HG02571 (cell line): ENCODE results near the gene MYH9.

Experiments
- ATAC-seq: cut with Tn5 transposase; IDR thresholded peaks from one replicate; pipeline ENCODE4 v1.9.1; 2021; ENCODE audit warnings: mild to moderate bottlenecking, moderate library complexity; ENCODE audit not compliant: unreplicated experiment

Gene MYH9

GRCh38 chr22:36351921-36352802 lies 35.6 kb downstream of the MYH9 start:
- ATAC-seq, result no peak

DNA sequence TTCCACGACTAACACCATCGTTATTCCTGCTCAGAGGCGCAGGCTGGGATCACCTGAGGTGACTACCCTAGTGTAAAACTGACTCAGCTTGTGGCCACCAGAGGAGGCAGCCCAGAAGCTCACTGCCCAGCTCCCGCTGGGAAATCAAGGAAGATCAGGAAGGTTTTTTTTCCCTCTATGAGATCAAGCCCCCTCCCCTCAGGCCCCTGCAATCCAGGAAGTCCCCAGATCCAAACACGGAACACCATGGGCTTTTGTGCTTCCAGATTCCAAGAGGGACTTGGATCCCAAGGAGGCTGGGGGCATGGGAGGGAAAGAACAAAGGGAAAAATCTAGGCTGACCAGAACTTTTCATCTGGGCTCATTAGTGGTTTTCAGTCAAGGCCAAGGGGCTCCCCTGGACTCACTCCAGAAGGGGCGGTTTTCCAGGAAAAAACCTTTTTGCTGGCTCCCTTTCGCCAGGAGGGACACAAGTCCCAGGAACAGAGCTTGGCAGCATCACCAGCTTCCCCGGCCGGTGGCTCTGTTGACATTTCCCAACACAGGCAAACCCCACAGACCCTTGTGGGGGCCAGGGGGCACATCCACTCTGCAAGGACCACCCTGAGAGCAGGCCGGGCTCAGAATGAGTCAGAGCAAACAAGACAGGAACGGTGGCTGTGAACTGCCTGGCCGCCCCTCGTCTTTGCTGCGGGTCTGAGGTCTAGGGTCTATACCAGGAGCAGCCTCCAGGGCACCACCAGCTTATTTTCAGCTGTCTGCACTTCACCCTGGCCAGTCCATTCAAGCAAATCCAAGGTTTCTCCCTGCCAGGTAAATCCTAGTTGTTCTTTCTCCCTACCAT lies 36.8 kb downstream of the MYH9 start:
- ATAC-seq, result no peak

DNA sequence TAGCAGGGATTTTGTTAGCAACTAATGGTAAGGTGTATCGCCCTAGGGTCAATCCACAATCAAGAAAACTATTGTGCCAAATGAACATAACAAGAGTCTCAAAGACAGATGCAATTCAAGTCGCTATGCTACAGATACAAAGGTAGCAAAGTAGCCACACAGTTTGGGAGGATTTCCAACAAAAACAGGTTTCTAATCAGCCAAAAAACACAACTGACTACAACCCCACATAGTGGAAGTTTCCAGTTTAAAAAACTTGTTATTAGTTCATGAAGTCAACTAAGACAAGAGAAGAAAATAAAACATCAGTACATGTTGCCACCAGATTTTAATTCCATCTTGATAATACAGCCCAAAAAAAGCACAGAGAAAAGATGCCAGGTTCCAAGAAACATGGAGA lies 38.0 kb downstream of the MYH9 start:
- ATAC-seq, result no peak

DNA sequence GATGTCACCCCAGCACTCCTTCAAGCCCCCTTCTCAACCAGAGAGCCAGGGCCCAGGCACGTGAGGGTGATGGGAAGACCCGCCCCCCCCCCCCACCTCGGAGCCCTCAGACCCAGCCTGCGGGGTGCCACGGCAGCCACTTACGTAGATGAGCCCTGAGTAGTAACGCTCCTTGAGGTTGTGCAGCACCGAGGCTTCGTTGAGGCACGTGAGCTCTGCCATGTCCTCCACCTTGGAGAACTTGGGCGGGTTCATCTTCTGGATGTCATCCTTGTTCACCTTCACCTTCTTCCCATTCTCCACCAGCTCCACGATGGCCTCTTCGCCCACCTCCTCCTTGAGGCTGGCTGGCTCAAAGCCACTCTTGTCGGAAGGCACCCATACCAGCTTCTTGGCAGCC lies 39.0 kb downstream of the MYH9 start:
- no peak for ATAC-seq

DNA sequence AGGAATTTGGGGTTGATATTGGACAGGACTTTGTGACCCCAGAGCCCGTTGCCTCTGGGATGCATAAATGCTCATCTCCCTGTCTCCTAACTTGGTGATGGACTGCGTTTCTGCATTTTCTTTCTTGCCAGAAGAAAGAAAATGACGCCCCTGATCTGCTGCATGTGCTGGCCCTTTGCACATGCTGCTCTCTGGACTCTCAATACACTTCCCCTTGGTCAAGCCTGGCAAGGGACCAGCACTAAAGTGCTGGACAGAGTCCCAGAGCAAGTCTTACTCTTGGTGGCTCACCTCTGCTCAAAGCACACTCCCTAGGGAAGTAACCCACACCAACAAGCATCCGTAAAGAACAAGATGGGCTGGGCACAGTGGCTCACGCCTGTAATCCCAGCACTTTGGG lies 40.7 kb downstream of the MYH9 start:
- ATAC-seq, result no peak

DNA sequence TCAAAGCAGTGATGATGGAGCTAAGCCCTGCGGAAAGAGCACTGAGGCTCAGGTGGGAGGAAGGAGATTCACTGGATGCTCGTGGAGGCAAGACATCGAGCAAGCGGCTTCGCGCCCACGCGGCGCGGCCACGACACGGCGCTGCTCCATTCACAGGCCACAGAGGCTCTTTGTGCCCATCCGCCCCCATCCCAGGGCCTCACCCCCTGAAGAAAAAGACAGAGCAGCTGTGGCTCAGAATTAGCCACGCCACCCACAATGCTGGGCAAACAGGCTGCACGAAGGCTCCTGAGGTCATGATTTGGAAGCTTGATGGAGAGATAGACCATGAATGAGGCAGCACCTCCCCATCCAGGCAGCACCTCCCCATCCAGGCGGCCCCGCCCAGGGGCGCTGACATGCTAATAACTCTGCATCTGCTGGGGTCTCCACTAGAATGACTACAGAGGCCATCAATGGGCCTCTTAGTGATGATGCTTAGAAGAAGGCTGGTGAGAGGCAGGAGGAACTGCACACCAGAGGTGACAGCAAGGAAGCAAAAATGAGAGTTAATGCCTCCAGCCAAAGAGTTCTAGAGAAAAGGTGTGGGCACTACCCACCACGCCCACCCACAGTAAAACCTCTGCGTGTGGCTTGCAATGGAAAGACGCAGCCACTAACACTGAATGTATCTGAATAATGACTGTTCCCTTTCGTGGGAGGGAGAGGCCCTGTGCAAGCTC lies 43.5 kb downstream of the MYH9 start:
- ATAC-seq, result no peak

GRCh38 chr22:36343720-36344105 lies 44.1 kb downstream of the MYH9 start:
- no peak for ATAC-seq

DNA sequence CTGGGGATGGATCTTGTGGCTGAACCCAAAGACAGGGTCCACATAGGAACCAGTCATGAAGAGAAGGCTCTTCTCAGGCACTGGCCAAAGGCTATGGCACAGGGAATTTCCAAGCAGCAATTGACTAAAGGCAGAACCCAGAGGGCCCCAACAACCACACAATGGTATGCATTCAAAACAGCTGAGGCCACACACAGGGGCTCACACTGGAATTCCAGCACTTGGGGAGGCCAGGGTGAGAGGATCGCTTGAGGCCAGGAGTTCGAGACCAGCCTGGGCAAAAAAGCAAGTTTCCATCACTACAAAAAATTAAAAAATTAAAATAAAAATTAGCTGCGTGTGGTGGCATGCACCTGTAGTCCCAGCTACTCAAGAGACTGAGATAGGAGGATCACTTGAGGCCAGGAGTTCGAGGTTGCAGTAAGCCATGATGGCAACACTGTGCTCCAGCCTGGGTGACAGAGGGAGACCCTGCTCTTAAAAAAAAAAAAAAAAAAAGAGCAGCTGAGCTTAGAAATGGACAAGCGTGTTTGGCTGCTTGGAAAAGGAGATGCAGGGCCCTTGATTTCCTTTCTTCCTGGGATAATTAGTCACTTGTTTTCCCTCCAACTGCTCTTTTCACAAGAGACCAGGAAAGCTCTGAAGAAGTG lies 44.6 kb downstream of the MYH9 start:
- no peak for ATAC-seq

- ATAC-seq, result no peak
Measured at GRCh38 chr22:36341640-36342041, 46.1 kb downstream of the MYH9 start.

DNA sequence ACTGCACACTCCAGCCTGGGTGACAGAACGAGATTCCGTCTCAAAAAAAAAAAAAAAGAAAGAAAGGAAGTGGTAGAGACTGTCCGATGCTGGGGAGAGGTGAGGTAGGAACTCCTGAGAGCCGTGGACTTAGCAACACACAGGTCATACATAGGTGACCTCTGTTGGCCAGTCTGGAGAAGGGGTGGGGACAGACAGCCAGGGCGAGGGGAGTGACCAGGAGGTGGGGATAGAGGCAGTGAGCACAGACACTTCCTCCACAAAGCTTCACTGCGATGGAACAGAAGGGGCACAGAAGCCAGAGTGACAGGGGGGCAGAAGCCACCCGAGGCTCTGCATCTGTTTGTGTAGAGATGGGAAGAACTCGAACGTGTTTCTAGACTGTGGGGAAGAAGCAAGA lies 47.1 kb downstream of the MYH9 start:
- ATAC-seq, result no peak

DNA sequence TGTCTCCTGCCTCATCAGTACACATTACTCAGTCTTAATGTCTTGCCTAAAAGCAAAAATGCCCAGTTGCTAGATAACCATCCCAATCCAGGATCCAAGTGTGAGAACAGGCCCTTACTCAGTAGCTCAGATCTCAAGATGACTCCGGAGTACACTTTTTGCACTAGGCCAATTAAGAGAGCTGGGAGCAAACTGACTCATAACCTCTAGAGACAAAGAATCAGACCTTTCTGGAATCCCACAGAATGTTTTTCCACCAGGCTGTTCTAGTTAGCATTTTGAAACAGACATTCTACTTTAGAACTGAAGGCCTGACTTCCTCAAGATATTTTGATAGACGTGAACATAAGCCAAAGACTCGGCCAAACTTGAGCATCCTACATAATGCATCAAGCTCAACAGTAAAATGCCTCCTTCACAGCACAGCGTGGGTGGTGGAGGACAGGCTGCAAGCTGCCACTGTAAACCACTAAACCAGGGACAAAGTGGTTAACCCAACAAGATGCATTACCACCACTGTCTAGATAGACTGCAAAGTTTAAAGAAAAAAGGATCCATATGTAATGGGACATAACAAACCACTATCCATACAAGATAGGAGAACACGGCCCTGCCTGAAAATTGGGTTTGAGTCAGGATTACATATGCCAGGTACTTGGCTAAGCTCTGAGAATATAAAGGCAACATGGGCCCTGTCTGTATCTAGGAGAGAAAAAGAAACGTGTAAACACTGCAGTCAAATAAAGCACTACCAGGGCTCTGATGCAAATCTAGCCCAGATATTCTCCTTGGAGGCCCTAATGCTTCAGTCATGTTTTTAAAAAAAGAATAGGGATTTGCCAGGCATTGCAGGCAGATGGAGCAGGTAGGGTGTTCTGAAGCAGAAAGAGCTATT lies 48.3 kb downstream of the MYH9 start:
- ATAC-seq, result no peak

DNA sequence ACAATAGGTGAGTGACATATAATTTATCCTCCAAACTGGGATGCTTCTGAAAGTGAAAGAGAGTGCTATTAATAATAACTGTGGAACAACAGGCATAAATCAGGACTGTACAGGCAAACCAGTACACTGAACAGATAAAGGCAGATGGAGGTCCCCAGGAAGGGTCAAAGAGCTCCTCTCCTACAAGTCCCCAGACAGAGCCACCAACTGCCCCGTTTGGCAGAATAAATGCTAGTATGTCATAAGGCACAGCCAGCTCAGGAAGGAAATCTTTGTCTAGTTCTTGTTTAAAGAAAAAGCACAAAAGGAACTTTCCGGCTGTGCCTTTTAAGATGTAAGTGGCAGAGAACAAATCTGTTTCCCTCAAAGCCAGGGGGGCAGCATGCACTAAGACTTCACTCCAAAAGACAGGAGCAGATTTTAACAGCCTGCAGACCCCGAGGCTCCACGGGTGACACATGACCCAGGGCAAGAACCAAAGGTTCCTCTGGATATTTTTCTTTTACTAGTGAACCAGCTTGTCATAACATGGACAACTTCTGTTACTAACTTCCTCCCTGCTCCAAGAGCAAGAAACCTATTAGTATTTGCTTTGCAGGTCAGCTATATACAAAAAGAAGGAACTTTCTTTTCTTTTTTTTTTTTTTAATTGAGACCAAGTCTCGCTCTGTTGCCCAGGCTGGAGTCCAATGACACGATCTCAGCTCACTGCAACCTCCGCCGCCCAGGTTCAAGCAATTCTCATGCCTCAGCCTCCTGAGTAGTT lies 50.2 kb downstream of the MYH9 start:
- ATAC-seq, result no peak

GRCh38 chr22:36336246-36337182 lies 51.3 kb downstream of the MYH9 start:
- ATAC-seq, result no peak

GRCh38 chr22:36335621-36336020 lies 52.1 kb downstream of the MYH9 start:
- ATAC-seq, result no peak

DNA sequence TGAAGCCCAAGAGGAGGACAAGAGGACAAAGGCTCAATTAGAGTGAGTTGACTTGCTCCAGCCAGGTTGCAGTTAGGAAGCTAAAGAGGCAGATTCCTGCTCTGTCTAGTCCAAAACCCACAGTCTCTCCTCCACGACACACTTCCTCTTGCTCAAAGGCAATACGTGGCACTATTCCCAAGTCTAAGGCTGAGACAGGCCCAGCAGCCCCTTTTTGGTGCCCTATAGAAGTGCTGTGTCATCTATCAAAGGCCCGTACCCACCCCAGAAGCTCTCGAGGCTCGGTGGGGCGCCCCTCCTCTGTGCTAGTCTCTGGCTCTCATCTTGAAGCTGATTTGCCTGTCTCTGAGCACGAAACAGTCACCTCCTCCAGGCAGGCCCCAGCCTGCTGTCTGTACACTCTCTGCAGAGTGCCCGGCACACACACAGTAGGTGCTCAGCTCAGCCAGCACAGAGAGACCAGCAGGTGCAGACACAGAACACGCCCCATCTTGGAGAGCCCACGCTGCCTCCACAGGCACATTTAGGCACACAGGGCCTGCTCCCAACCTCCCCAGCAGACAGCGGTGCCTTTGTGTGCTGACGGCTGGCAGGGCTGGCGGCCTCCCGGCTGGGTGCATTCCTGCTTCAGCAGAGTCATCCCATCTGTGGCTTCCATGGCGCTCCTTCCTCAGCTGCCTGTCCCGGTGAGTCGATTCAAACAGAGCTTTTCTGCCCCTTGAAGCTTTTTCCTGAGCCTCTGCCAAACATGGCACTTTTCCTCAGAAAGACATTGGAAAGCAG lies 52.8 kb downstream of the MYH9 start:
- no peak for ATAC-seq

- ATAC-seq, result no peak
Measured at GRCh38 chr22:36334081-36334820, 53.5 kb downstream of the MYH9 start.

DNA sequence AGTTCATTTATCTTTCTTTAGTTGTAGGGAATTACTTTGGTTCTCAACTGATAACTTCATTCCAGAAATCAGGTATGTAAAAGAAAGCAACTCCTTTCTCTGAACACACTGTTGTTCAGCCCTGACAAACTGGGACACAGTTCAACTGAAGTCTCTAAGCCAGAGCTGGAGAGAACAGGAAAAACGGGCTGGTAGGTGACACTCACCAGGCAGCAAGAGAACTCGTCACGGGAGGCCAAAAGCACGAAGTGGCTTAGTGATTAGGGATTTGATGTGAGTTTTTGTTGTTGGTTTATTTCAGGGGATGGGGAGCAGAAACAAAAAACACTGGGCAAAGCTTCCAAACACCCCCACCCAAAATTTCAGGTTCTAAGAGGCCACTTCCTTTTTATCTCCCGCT lies 54.1 kb downstream of the MYH9 start:
- no peak for ATAC-seq
